Measurements from ENCODE around the gene TXLNA.
"Not testable (repeated sequence)": the region's sequence is repeated elsewhere in the genome, so short reads cannot be mapped to it uniquely, and the experiment has no call there.

The TXLNA gene

DNA sequence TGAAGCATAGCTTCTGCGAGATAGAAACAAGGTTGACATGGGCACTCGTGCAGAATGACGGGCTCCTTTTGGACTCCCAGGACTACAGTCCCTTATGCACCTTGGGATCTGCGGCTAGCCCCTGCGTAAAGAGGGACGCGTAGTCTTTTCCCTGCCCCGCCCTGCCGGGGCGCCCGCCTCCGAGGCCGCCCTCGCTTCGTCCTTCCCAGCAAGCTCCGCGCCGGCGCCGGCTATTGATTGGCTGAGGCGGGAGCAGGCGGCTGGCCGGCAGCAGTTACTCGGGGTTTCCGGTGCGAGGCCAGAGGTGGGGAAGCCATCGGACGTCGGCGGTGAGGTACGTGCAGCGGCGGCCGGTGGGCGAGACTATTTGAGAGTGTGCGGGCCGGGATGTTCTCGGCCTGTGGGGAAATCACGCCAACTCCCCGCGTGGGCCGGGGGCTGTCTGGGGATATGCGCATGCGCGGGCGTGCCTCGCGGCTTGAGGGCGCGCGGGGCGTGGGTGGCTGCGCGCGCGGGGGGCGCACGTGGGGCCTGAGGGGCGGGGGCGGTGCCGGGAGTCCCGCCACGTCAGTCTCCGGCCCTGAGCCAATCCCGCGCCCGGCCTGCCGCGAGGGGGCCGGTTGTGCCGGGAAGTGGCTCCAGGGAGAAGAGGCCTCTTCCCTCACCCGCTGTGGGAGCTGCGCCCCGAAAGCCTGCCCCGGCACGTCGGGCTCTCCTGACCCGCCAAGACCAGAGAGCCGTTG is at the start of gene TXLNA:
TSS of gene TXLNA (plus strand) at position 233 of the 743 bp plus-strand sequence. CDS start 671 bp downstream, outside the sequence.
- DNase-seq = peak; percentile 75 to 99 (median 91)

DNA sequence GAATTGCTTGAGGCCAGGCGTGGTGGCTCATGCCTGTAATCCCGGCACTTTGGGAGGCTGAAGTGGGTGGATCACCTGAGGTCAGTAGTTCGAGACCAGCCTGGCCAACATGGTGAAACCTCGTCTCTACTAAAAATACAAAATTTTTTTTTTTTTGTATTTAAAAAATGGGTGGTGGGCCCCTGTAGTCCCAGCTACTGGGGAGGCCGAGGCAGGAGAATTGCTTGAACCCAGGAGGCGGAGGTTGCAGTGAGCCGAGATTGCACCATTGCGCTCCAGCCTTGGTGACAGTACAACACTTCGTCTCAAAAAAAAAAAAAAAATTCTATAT is 45.6 kb upstream of the TXLNA start:
- DNase-seq = not testable (repeated sequence)

DNA sequence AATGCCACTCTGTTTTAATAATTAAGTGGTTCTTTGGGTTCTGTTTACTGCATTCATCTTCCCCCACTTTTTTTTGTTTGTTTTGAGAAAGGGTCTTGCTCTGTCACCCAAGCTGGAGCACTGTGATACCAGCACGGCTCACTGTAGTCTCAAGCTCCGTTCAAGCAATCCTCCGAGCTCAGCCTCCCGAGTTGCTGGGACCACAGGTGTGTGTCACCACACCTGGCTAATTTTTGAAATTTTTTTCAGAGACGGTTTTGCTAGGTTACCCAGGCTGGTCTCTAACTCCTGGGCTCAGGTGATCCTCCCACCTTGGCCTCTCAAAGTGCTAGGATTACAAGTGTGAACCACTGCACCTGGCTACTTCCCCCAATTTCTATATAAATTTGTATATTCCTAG is 42.4 kb upstream of the TXLNA start:
- DNase-seq = no peak

DNA sequence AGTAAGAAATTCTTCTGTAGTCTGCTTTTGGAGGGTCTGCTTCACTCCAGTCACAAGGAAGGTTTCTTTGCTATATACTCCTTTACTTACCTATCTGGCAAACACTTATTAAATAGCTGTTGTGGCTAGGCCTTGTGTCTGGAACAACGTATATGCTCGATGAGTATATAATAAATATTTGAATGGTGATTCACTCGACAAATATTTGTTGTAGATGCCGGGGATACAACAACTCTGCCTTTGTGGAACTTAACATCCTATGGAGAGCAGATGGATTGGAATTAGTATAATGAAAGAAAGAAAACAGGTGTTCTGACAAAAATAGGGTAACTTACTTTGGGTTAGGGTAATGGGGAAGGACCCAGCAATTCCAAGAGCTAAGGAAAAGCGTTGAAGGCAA is 40.5 kb upstream of the TXLNA start:
- no peak for DNase-seq

DNA sequence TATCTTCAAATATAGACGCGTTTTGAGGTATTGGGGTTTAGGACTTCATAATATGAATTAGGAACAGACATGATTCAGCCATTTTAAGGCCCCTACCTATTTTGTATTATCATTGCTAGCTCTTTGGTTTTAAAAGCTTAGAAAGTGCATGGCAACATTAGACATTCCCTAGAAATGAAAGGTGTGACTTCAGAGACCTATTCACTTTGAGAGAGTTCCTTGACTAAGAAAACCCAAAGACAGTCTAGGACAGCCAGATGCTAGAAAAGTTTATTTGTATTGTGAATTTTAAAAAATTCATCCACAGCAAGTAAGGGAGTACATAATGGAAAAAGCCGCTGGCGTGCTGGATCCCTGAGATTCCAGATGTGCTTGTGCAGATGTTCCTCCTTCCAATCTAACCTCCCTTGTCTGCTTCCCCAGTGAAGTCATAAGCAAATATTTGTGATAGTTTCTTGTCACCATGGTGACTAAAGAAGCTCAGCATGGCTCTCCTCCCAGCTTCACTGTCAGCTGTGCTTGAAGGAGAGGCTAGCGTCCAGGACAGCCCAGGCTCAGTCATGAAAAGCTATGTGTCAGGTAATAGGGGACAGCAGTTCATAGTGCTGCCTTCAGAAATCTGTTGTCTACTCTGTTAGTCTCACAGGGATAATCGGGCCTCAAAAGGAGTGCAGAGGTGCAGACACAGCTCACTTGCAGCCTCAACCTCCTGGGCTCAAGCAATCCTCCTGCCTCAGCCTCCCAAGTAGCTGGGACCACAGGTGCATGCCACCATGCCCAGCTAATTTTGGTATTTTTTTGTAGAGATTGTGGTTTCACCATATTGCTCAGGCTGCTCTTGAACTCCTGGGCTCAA is 36.8 kb upstream of the TXLNA start:
- peak in 14 of 51 donors; percentile 2 to 34 (median 8) for DNase-seq

DNA sequence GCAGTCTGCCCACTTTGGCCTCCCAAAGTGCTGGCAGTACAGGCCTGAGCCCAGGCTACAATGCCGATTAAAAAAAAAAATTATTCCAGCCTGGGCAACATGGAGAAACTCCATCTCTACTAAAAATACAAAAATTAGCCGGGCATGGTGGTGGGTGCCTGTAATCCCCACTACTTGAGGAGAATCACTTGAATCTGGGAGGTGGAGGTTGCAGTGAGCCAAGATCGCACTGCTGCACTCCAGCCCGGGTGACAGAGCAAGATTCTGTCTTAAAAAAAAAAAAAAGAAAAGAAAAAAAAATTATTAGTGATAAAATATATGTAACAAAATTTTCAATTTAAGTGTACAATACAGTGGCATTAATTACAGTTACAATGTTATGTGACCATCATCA is 36.2 kb upstream of the TXLNA start:
- DNase-seq = not testable (repeated sequence)

DNA sequence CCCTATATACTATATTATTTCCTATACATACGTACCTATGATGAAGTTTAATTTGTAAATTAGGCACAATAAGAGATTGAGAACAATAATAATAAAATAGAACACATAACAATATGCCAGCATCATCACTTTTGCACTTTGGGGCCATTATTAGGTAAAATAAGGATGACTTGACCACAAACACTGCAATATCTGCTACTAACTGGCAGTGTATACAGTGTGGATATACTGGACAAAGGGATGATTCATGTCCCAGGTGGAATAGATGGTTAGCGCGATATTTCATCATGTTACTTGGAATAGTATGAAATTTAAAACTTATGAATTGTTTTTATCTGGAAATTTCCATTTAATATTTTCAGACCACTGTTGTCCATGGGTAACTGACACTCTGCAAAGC is 35.4 kb upstream of the TXLNA start:
- no peak for DNase-seq

DNA sequence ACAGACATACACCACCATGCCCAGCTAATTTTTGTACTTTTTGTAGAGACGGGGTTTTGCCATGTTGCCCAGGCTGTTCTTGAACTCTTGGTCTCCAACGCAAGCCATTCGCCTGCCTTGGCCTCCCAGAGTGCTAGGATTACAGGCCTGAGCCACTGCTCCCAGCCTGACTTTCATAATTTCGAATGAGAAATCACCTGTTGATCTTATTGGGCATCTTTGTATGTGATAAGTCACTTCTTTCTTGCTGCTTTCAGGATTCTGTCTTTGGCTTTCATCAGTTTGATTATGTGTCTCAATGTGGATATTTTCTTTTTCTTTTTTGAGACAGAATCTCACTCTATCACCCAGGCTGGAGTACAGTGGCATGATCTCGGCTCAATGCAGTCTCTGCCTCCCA is 31.7 kb upstream of the TXLNA start:
- DNase-seq = not testable (repeated sequence)

DNA sequence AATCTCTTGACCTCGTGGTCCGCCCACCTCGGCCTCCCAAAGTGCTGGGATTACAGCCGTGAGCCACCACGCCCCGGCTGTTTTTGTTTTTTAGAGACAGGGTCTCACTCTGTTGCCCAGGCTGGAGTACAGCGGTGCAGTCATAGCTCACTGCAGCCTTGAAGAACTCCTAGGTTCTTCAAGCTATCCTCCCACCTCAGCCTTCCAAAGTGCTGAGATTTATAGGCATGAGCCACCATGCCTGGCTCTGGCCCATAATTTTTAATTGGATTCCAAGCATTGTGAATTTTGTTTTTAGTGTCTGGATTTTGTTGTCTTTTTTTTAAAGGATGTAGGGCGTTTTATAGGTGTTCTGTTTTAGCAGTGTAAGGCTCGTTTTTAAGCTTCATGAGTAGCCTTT is 28.6 kb upstream of the TXLNA start:
- DNase-seq = no peak

DNA sequence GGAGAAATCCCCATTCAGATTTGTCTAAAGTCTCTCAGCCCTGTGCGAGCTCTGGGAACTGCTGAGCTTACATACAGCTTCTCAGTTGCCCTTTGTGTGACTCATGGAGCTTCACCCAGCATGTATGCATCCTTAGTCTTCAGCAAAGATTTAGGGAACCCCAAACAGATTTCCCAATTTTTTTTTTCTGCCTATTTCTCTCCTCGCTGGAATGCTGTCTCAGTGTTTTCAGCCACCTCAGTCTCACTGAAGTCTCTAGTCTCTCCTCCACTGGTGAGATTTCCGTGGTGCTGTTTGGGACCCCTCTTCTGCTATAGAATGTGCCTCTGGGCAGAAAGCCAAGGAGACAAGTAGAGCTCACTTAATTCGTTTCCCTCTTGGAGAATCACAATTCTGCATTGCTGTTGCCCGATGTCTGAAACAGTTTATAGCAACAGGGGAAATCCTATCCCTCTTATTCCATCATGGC is 28.1 kb upstream of the TXLNA start:
- no peak for DNase-seq

DNA sequence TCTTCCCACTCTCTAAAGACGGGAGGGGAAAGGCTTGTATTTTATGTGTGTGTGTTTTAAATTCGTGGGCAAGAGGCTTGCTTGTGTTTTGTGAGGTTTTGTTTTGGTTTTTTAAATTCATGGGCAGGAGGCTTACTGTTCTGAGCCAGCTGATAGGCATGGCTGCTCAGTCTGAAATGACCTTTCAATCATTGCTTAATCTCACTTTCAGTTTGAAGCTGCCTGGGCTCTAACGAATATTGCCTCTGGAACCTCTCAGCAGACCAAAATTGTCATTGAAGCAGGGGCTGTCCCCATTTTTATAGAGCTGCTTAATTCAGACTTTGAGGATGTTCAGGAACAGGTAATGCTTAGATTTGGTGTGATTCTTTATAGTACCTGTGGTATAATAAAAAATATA is 20.3 kb upstream of the TXLNA start:
- no peak for DNase-seq

DNA sequence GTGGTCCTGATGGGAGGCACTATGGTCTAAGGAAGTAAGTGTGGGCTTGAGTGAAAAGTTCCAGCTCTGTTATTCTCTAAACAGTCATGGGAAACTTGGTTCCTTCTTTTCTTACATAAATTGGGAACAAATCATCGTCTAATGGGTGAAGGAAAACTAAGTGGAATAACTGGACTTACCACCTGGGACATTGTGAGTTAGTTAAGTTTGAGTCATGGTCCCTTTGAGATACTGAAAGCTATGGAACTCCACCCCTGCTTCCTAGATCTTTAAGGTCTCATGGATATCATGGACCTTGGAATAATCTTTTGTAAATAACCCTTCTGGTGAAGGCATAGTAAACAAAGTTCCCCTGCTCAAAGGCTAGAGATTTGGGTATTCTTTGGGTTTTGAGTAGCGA is 16.1 kb upstream of the TXLNA start:
- no peak for DNase-seq

DNA sequence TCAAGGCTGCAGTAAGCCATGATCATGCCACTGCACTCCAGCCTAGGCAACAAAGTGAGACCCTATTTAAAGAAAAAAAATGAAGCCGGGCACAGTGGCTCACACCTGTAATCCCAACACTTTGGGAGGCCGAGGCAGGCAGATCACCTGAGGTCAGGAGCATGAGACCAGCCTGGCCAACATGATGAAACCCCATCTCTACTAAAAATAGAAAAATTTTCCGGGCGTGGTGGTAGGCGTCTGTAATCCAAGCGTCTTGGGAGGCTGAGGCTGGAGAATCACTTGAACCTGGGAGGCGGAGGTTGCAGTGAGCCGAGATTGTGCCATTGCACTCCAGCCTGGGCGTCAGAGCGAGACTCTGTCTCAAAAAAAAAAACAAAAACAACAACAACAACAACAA is 13.8 kb upstream of the TXLNA start:
- DNase-seq = not testable (repeated sequence)

DNA sequence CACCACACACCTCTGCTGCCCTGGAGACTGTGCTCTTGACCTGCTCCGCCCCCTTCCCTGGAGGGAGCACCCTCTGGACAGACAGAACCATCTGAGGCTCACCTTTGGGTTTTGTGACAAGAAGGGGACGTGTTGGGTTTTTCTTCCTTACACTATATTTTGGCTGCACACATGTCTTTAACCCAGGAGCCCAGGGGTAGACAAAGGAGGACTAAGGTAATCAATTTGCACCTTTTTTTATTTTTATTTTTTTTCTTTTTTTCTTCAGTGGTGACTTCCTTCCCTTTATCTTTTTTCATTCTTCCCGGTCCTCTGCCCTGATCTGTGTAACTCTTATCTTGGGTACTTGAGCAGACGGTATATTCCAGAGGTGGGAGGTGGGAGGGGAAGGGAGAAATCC is 8.5 kb upstream of the TXLNA start:
- DNase-seq = no peak

DNA sequence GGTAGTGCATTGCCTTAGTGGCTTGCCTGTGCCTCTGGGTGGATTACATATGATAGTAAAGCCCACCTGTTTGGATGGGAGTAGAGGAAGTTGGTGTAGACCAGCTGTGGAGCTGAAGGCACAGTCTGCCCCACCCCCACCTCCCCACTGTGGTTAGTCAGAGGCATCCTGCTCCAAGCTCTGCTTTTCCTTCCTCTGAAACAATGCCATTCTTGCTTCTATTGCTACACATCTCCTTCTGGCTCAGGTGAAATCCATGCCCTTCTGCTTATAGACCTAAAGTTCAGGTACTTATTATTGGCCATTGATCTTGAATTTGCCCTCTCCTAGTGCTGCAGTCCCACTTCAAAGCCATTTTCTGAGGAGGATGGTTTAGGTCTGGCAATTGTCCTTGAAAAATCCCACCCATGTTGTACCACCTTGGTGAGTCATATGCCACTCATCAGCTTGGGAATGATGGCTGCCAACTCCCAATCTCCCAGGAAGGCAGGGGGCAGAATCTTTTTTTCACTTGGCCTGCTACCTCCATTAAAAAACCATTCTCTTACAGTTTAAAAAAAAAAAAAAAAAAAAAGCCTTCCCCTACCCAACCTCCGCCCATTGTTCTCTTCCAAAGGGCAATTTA is 6.7 kb upstream of the TXLNA start:
- no peak for DNase-seq

DNA sequence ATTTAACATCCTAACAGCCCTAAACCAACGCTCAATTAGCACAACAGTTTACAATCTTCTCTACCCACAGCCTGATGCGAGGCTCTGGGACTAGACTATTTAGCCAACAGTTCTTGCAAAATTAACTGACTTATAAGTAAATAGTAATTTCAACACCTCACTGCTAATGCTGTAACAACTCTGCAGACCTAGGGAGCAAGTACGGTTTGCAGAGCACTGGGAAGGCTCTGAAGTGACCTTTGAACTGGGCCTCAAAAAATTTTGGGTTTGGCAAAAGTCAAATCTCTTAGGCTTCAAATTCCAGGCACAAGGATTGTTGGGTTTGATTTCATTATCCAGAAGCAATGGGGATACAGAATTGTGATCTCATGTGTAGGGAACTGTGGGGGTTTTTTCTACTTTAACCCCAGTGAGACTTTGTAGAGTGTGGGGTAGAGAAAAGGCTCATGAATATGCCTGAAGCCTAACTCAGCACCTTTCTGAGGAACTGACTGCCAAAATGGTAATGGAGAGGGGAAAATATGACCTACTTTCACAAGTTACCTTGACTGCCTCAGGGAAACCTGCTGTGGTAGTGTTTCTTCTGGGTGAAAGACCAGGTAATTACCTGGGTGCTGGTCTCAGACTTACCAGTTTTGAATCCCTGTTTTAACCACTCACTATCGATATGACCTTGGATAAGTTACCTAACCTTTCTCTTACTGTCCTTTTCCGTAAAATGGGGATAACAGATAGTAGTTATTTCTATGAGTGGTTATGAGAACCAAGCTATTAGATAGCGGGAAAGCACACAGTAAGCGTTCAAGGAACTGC is 889 bp upstream of the TXLNA start:
- DNase-seq = no peak

DNA sequence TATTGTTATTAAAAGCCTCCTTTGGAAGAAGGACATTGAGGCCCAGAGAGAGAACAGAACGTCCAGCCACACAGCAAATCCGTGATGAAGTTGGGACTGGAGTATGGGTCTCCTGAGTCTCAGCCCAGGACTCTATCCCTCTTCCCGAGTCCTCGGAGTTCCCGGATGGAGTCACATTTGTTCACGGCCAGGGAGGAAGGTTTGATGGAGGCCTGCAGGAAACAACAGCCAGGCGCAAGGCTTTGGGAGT is 357 bp upstream of the TXLNA start:
- peak in 3 of 51 donors; percentile 63 to 71 (median 66) for DNase-seq

DNA sequence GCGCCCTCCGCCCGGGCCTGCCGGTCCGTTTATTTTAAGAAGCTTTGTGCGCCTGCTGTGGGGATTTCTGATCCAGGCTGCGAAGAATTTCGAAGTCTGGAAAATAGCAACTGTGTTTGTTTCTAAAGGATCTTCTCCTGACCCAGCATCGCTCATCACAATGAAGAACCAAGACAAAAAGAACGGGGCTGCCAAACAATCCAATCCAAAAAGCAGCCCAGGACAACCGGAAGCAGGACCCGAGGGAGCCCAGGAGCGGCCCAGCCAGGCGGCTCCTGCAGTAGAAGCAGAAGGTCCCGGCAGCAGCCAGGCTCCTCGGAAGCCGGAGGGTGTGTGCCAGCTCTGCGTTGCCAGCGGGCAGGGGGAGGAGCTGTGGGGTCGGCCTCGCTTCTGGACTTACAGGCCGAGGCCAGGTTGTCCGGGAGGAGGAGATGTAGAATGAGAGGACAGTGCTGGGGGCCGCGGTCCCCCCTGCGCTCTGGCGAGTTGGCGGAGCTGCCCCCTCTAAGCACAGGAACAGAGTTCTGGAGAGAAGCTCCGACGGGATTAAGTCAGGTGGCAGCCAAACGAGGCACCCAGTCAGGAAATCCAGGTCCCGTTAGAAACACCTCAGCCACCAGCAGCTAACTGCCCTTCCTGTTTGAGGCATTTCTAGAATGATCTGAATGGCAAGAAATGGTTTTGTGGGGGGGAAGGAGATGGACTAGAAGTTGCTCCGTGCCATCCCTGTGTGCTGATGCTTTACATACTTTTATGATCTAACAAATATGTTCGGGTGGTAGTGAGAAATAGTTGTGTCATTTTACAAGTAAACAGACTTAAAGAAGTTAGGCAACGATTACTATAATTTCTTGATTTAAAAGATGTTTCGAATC is 948 bp downstream of the TXLNA start:
- peak in 33 of 51 donors; percentile 8 to 69 (median 32) for DNase-seq

DNA sequence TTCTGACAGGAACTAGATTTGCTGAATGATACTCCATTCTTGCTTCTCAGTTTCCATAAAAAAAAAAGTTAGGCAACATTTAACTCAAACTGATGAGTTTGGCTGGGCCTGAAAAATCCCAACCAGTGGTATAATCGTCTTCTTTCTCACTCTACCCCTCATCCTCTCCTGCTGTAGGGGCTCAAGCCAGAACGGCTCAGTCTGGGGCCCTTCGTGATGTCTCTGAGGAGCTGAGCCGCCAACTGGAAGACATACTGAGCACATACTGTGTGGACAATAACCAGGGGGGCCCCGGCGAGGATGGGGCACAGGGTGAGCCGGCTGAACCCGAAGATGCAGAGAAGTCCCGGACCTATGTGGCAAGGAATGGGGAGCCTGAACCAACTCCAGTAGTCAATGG is 1.6 kb downstream of the TXLNA start:
- DNase-seq = no peak

DNA sequence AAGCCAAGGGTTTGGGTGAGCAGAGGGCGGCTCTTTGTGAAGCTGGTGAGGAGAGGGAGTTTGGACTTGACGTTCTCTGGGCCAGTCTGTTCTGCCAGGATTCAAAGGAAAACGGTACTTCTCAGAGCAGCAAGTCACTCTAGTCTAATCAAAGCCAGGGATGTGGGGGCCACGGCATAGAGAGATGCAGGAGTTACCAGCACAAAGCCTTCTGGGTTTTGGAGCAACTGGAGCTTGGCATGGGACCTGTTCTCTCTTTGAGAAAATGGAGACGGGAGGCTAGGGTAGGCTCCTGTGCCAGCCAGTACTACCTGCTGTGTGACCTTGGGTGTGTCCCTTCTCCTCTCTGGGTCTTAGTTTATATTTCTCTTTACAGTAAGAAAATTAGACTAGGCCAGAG is 2.1 kb downstream of the TXLNA start:
- no peak for DNase-seq

DNA sequence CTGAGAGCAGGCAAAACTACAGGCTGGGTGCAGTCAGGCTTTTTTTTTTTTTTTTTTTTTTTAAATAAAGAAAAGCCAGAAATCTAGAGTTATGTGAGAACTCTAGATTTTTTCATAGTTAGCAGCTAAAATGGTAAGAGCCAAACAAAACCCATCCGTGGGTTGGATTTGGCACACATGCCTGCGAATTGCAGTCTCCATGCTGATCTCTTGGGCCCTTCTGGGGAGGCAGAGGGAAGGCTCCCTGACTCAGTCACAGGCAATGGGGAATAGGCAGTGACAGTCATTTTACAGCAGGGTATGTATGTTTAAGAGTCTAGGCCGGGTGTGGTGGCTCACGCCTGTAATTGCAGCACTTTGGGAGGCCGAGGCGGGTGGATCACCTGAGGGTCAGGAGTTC is 2.6 kb downstream of the TXLNA start:
- no peak for DNase-seq

Measured in hypothalamus (tissue), 51 donors.